ENCODE data around the gene CPN2. TPM values are rescaled to one million over a fixed set of nuclear protein-coding genes. Genes with fewer than 3 reads are reported as not detected.

Gene CPN2
- total and polyA plus RNA-seq, 2 experiments from 2014 or later = 0.36 to 0.88 TPM

DNA sequence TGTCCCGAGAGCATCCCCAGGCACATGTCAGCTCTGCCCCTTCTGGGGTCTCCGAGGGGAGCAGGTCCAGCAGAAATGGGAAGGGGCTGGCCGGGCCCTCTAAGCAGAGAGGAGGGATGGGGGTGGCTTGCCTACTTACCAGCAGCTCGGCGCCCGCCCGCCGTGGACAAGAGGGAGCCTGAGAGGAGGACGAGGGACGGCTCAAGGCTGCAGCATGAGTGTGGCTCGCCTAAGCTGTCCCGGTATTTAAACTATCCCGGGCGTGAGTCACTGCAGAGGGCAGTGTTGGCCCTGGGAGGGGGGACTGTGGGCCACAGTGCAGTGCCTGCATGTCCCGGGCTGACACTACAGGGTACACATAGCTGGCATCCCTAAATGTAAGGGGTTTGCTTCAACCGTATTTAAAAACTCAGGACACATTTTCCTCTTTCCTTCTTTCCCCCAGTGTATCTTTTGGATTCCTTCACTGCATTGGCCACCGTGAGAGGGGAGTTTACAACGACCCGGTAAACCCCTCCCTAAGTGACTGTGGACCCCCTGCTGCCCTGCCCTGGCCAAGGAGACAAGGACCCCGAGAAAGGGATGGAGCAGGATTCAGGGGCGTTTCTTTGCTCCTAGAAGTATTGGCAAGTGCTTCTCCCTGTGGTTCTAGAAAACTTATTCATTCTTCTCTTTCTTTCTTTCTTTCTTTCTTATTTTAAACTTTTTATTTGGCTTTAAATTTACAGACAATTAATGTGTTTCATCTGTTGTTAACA, 18.6 kb upstream of the CPN2 start, which contains the start of gene LRRC15:
Gene LRRC15 (minus strand): TSS at position 222 of the 758 bp plus-strand sequence. CDS start 8,700 bp downstream, outside the sequence.
- Histone ChIP-seq H3K4me1 (ENCODE audit: low read depth) (peaks cover 5% of the 10 kb centered on the region), H3K9me3 (ENCODE audit: low read depth) (no peaks in the 10 kb centered on the region), H3K27me3 (peaks cover 10% of the 10 kb centered on the region), H3K27ac (no peak within 1 kb of the TSS), H3K4me3 (no peak within 1 kb of the TSS), H3K36me3 (no peaks in the 10 kb centered on the region)
- peak; percentile 41 to 43 for DNase-seq (ENCODE audit: low read depth in 1 of 2, low spot score in 1 of 2)
- TF ChIP-seq, protein P1, sequence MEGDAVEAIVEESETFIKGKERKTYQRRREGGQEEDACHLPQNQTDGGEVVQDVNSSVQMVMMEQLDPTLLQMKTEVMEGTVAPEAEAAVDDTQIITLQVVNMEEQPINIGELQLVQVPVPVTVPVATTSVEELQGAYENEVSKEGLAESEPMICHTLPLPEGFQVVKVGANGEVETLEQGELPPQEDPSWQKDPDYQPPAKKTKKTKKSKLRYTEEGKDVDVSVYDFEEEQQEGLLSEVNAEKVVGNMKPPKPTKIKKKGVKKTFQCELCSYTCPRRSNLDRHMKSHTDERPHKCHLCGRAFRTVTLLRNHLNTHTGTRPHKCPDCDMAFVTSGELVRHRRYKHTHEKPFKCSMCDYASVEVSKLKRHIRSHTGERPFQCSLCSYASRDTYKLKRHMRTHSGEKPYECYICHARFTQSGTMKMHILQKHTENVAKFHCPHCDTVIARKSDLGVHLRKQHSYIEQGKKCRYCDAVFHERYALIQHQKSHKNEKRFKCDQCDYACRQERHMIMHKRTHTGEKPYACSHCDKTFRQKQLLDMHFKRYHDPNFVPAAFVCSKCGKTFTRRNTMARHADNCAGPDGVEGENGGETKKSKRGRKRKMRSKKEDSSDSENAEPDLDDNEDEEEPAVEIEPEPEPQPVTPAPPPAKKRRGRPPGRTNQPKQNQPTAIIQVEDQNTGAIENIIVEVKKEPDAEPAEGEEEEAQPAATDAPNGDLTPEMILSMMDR (IDR thresholded peaks at IDR 0.05; ENCODE audit: low read depth, low read length) = no peak

DNA sequence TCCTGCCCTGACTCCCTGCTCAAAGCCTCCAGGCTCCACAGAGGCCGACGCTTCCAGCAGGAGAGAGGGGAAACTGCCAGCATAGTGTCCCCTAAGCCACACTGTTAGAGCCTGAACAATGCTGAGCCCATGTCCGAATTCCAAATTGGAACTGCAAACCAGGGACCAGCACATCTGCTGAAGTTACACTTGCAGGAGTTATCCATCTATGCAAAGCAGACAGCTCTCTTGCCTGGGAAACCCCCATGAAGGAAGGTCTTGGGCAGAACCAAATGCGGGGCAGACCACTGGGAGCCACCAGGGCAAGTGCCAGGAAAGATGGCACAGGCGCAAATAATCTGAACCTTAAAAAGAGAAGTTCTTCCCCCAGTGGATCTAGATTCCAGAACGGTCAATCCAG, 17.8 kb upstream of the CPN2 start:
- Histone ChIP-seq H3K27ac (no peak overlapping the region), H3K27me3 (peaks cover 10% of the 10 kb centered on the region), H3K4me3 (no peak overlapping the region), H3K9me3 (ENCODE audit: low read depth) (no peaks in the 10 kb centered on the region), H3K36me3 (no peaks in the 10 kb centered on the region), H3K4me1 (ENCODE audit: low read depth) (peaks cover 10% of the 10 kb centered on the region)
- DNase-seq (ENCODE audit: low read depth in 1 of 2, low spot score in 1 of 2) = no peak
- TF ChIP-seq, protein P1 (IDR thresholded peaks at IDR 0.05; ENCODE audit: low read depth, low read length) = no peak

DNA sequence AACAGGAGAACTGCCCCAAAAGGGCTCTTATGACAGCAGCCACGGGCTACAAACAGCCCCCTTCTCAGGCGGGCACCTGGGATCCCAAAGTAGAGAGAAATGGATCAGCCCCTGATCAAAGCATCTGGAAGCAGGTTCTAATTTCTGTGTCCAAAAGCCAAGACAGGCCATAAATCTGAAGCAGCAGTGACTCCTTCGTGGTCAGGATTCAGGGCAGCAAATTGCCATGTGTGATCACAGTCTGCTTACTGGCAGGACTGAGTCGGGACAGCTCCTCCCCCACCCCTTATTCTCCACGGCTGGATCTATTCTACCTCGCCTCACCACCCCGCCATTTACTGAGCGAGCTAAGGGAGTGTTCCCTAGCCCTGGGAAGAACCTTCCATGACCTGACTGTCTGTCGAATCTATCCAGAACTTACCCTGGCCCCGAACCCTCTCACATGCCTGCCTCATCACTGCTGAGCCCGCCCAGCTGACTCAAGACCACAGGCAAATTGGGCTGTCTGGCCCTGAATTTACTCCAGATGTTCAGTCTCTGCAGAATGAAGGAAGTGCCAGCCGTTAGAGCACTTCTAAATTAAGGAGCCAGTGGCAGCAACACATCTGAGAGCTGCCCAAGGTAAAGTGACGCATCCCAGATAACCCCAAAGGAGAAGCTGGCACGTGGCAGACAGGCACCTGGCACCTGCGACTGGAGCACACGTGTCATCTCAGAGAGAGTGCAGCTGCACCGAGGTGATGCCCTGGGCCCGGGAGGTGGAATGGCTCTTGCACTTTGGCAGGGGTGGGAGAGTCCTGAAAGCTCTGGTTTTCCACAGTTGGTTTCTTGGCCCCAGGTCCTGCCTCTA, 17.1 kb upstream of the CPN2 start:
- DNase-seq (ENCODE audit: low read depth in 1 of 2, low spot score in 1 of 2) = peak in 1 of 2 donors; percentile 27
- H3K4me1 ChIP-seq (ENCODE audit: low read depth) = peaks cover 10% of the 10 kb centered on the region
- no peak overlapping the region for H3K27ac ChIP-seq
- H3K4me3 ChIP-seq = no peak overlapping the region
- TF ChIP-seq, protein P1 (IDR thresholded peaks at IDR 0.05; ENCODE audit: low read depth, low read length) = no peak
- peaks cover 10% of the 10 kb centered on the region for H3K27me3 ChIP-seq
- H3K36me3 ChIP-seq = no peaks in the 10 kb centered on the region
- no peaks in the 10 kb centered on the region for H3K9me3 ChIP-seq (ENCODE audit: low read depth)

DNA sequence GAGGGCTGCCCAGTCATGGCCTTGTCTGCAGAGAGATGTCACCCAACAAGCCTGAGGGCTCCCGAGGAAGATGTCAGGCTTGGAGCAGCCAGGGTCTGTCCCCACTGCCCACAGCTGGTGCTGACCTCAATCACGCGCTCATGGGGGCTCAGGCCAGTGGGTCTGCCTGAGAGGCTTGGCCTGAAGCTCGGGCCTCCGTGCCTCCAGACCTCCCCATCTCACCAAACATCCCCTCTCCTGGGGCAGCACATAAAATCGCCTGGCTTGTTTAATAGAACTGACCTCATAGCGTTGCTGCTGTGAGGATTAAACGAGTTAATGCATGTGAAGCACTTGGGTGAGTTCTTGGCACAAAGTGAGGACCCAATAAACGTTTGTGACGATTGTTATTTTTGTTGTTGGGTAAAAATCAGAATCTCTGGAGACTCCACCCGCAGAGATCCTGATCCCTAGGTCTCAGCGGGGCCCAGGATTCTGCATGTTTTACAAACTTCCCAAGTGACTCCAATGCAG, 14.9 kb upstream of the CPN2 start:
- Histone ChIP-seq H3K27me3 (peaks cover 10% of the 10 kb centered on the region), H3K4me3 (no peak overlapping the region), H3K9me3 (ENCODE audit: low read depth) (no peaks in the 10 kb centered on the region), H3K27ac (no peak overlapping the region), H3K36me3 (no peaks in the 10 kb centered on the region), H3K4me1 (ENCODE audit: low read depth) (peaks cover 10% of the 10 kb centered on the region)
- DNase-seq (ENCODE audit: low read depth in 1 of 2, low spot score in 1 of 2) = no peak
- TF ChIP-seq, protein P1 (IDR thresholded peaks at IDR 0.05; ENCODE audit: low read depth, low read length) = no peak

DNA sequence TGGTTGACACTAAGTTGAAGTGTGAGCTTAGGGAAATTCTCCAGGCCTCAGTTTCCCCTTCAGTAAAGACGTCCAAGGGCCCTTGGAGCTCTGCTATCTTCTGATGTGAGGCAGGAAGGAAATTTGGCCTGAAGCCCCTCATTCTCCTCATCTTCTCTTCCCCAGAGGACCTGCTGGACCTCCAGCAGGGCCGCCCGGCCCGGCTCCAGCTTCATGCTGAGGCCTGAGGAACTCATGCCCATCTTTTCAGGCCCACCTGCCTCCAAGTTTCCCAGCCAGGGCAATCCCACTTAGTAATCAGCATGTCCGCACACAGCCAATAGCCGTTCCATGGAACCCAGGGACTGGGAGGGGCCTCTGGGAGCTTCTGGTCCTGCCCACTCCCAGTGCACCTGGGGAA, 14.4 kb upstream of the CPN2 start:
- peaks cover 10% of the 10 kb centered on the region for H3K27me3 ChIP-seq
- no peaks in the 10 kb centered on the region for H3K36me3 ChIP-seq
- no peak overlapping the region for H3K27ac ChIP-seq
- no peak overlapping the region for H3K4me3 ChIP-seq
- TF ChIP-seq, protein P1 (IDR thresholded peaks at IDR 0.05; ENCODE audit: low read depth, low read length) = no peak
- H3K9me3 ChIP-seq (ENCODE audit: low read depth) = no peaks in the 10 kb centered on the region
- DNase-seq (ENCODE audit: low read depth in 1 of 2, low spot score in 1 of 2) = no peak
- H3K4me1 ChIP-seq (ENCODE audit: low read depth) = peaks cover 10% of the 10 kb centered on the region

All from cardiac muscle cell (in vitro differentiated cells and primary cell).